A549 treated with Hydrocortisone at 1 μM for 4 hours (cell line): Measurements from ENCODE around the gene LRRC52. TPM values are rescaled to one million over a fixed set of nuclear protein-coding genes. Genes with fewer than 3 reads are reported as not detected.

ENCODE experiments used
- total RNA-seq: library from RNA; stranded (reverse); fragments of 200-300 nt; extraction: Qiagen RNA extraction; gene quantifications from 5 replicates; pipeline ENCODE4 v1.2.3, GENCODE V29; 2022

The LRRC52 gene, protein sequence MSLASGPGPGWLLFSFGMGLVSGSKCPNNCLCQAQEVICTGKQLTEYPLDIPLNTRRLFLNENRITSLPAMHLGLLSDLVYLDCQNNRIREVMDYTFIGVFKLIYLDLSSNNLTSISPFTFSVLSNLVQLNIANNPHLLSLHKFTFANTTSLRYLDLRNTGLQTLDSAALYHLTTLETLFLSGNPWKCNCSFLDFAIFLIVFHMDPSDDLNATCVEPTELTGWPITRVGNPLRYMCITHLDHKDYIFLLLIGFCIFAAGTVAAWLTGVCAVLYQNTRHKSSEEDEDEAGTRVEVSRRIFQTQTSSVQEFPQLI
- total RNA-seq = not detected in 5 replicates

DNA sequence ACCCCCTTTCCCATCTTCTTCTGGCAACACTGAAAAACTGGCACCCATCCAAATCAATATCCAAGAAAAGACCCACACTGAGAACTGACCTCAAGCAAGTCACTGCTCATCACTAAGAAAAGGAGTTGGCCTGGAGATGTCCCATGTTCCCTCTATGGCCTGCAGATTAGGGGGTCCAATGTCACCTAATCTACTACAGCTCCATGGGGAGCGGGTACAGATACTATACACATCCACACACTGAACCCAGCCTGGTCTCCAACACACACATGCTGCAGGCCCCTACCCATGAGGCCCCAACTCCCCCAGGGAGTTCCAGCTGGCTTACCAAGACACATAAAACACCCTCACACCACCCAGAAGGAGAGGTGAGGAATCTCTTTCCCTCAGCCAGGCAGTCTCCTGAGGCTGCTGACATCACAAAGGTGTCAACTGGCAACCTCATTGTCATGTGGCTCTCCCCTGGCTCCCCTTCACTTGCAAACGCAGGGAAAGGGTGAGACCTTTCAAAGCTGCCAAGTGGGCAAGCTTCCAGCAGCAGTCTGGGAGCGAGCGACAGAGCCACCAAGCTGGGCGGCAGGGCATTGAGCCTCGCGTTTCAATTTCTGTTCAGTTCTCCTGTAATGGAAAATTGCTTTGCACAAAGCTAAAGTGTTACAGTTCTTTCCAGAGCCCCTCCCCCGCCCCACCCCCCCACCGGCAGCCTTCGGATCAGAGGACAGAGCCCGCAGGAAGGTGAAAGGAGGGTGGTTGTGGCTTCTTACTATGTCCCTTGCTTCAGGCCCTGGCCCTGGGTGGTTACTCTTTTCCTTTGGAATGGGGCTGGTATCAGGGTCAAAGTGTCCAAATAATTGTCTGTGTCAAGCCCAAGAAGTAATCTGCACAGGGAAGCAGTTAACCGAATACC, at the start of gene LRRC52:
LRRC52 (plus strand) TSS at position 469 of the 907 bp plus-strand sequence; CDS start at position 766, 297 bp downstream.

Other genes with a start within 250 kb of the LRRC52 start
- not detected in 5 replicates for gene LMX1A, start 187.3 kb upstream of the LRRC52 start, total RNA-seq
- 0.05 TPM in 1 of 5 replicates, not detected in the others for gene RXRG, start 98.9 kb upstream of the LRRC52 start, total RNA-seq
- 207 to 214 TPM (median 208 TPM) in 5 replicates for gene MGST3, start 87.2 kb downstream of the LRRC52 start, total RNA-seq
- 39.3 to 46.9 TPM (median 40.0 TPM) in 5 replicates for gene ALDH9A1, start 154.6 kb downstream of the LRRC52 start, total RNA-seq
- 160 to 178 TPM (median 164 TPM) in 5 replicates for gene TMCO1, start 224.9 kb downstream of the LRRC52 start, total RNA-seq